ENCODE results near the gene BEAN1.

GRCh38 chr16:66388350-66389139, 38.5 kb upstream of the BEAN1 start:
- TF ChIP-seq CTCF (conservative IDR thresholded peaks at IDR 0.05; ENCODE audit: low read depth, low read length) (no peak), EZH2 (IDR thresholded peaks at IDR 0.05; ENCODE audit: low read length, unreplicated experiment) (no peak)

All from PC-3 (cell line).